HG03342 (cell line): ENCODE data around the gene FBXW7.
A peak's percentile ranks its signal among the peaks of the same experiment; 100 is the strongest.
"Not testable (repeated sequence)": the region's sequence is repeated elsewhere in the genome, so short reads cannot be mapped to it uniquely, and the experiment has no call there.

Experiments used
- ATAC-seq: cut with Tn5 transposase; IDR thresholded peaks from one replicate; pipeline ENCODE4 v1.9.1; 2021; ENCODE audit warnings: mild to moderate bottlenecking, moderate library complexity; ENCODE audit not compliant: unreplicated experiment

The FBXW7 gene

DNA sequence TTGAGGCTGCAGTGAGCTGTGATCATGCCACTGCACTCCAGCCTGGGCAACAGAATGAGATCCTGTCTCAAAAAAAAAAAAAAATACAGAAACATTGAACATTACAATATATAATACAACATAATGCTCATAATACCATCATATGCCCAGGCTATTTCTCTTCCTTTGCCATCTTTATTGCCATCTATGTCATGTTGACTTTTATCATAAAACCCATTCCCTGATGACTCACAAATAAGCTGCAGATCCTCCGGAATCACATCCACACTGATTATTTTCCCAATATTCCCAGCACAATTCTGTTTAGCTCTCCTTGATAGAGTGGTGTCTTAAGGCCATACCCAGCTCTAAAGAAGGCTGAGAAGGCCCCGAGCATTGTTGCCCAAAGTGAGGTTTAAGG, 9.2 kb upstream of the FBXW7 start:
- no peak for ATAC-seq

DNA sequence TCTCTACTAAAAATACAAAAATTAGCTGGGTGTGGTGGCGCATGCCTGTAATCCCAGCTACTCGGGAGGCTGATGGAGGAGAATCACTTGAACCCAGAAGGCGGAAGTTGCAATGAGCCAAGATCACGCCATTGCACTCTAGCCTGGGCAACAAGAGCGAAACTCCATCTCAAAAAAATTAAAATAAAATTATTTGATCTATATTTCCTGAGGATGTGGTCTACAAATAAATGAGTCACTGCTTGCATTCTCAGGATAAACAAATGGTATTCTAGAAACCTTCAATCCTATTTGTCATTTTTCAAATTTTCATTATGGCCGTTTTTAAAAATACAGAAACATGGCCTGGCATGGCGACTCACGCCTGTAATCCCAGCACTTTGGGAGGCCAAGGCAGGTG, 8.6 kb upstream of the FBXW7 start:
- ATAC-seq = not testable (repeated sequence)

DNA sequence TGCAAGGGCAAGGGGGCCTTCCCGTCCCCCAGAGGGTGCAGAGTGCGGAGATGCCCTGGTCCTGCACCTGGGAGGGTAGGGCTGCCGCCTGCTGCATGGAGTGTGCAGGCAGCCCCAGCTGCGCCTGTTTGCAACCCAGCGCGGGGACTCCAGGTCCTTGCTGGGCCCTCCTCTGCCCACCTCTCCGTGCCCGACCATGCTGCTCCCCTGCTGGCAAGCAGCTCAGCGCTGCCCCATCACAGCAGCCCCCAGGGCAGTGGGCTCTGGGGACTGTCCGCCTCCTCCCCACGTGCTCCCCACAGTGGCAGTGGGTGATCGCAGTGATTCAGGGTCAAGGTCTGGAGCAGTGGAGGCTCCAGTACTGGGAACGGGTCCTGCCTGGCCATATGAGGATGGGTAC, 5.0 kb upstream of the FBXW7 start:
- no peak for ATAC-seq

DNA sequence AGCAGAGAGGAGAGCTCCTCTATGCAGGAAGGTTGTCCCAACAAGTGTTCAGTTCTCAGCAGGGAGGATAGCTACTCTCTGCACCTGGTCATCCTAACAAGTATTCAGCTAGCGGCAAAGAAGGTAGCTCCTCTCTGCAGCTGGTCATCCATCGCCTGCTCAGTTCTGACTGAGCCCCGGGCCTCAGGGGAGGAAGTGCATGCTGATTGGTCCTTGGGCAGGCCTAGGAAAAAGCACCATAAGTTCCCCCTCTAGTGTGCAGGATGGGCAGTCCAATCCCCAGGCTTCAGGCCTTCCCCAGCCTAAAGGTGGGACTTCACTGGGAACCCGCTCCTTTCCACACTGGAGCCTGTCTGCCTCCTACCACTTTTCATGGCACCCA, 4.4 kb upstream of the FBXW7 start:
- no peak for ATAC-seq

DNA sequence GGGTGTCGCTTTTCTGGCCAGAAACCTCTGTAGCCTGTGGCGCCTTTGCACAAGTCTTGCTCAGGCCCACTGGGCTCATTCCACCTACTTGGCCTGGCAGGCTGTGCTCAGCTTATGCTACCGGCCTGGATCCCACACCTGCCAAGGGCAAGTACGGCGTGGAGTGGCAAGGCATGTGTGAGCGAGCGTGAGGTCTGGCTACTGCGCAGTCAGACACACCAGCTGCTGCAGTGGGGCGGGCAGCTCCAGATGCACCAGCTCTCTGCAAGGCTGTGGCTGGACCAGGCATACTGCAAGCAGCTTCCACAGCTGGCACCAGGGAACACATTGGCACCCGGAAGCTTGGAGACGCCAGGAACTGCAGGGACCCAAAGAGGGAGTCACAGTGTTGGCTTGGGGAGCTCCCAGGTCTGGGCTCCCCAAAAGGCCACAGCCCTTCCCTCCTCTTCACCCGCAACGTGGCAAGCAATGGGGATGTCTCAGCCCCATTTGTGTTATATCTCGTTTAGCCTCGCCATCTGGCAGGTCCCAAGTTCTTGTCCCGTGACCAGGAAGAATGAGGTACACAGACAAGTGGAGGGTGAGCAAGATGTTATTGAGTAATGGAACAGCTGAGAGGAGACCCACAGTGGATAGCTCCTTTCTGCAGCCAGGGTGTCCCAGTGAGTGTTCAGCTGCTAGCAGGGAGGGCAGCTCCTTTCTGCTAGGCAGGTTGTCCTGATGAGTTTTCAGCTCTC, 3.8 kb upstream of the FBXW7 start:
- no peak for ATAC-seq

DNA sequence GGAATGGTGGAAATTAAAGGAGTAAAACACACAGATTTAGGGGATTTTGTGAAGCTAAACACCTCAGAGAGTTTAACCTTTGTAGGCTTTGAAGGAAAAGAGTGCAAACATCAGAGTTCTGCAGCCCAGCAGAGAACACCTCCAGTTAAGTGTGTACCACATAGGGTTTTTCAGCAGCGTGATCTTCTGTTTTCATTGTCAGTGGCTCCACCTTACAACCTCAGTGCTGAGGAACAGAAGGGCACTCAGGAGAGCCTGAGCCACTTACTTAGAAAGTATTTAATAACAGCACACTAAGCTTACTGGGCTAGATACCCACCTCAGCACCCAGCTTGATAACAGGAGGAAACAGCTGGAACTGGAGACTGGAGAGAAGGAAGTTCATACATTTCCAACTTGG, 2.0 kb upstream of the FBXW7 start:
- ATAC-seq = no peak

DNA sequence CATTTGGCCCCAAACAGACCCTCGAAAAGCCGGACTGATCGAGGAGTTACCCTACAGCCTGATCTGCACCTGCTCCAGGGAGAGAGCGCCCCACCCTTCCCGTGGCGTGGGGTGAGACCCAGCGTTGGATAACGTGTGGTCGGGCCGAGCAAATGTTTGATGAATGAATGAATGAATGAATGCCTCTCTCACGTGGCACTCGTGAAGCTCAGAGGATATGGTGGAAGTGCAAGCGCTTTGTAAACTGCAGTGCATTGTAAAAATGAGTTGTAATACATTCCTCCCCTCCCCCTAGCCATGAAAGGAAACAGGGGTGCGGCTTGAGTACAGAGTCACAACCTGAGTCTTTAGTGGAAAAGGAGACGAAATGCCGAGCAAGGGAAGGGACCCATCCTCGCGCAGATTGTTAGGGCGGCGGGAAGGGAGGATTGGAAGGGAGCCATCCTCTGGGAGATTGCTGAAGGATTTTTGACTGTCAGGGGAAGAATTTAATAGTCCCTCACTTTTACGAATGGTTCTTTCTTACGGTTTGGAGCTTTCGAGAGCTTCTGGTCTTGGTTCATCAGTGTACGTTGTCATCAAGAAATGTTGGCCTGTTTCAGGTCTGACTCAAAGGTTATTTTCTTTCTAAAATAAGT, 772 bp upstream of the FBXW7 start:
- ATAC-seq = peak; percentile 33

DNA sequence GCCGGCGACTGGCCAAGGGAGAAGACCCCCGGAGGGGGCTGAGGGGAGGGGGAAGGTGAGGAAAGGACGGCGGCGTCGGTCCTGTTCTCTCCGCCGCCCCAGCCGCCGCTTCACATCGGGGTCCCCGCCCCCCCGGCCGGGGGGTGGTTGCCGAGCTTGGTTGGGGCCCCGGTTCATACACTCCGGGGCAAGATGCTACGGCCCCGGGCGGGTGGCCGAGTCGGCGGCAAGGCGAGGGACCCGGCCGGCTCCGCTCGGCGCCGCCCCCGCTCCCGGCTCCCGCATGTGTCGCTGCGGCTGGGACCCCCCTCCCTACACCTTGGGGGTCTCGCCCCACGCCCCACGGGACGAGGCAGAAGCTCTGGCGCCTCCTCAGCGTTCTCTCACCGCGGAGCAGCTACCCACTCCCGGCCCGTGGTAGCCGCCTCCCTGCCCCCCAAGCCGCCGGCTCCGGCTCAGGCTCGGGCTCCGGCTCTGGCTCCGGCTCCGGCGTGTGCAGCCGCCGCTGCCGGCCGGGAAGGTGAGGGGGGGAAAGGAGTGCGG, 461 bp downstream of the FBXW7 start:
- ATAC-seq = peak; percentile 10

DNA sequence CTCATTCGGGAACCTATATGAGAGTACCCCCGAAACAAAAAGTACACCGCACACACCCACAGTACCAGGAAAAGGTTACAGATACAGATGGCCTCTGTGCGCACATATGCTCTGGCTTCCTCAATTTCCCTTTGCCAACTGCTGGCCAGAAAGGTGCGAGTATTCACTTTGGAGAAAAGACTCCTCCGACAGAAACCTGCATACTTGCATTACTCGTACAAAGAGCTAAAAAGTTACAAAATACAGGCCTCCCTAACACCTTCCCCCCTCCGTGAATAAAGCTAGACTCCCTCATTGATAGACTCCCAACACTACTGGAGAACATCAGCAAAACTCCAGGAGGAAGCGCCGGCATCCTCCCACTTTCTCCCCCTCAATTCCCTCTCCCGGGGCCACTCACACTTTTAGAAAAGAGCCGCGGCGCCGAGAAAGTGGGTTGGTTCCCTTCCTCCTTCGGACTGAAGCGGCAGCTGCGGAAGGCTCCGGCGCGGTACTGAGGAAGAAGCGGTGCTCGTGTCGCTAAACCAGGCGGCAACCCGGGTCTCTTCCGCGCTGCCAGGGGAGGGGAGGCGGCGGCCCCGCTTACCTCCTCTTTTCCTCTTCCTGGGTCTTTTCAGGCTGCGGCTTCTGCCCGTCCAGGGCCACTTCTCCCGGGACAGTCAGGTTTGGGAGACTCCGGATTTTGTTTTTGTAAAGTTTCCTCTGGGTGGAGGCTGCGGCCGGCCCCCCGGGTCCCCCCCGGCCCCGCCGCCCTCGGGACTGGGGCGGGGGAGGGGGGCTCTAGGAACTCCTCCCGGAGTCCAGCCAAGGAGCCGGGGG, 1.1 kb downstream of the FBXW7 start:
- ATAC-seq = no peak

DNA sequence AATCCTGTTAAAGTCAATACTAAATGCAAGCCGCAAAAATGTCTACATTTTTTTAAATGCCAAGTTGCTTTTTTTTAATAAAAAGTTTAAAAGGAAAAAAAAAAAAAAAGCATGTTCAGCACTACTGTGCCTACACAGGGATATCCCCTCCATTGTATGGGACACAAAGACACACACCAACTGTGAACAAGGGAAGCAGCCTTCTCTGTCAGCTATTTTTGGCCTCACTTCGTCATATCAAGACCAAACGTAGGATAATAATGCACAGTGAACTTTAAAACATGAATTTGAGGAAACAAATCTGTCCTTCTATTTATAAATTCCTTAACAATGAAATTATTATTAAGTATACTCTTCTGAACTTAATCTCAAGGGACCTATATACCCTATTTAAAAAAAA, 4.4 kb downstream of the FBXW7 start:
- no peak for ATAC-seq

DNA sequence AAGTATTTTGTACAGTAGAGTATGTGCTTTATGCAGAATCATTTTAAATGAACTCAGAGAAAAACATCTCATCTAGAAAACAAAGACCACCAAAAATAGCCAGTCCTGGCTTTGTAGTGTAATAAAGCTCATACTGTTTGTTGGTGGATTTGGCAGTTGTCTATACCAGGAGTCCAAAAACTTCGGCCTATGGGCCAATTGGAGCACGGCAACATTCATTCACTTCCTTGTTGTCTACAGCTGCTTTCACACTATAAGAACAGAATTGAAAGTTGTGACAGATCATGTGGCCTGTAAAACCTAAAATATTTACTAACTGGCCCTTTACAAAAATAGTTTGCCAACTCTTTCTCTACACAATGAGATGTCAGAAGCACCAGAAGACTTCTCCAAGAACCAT, 5.3 kb downstream of the FBXW7 start:
- ATAC-seq = no peak

DNA sequence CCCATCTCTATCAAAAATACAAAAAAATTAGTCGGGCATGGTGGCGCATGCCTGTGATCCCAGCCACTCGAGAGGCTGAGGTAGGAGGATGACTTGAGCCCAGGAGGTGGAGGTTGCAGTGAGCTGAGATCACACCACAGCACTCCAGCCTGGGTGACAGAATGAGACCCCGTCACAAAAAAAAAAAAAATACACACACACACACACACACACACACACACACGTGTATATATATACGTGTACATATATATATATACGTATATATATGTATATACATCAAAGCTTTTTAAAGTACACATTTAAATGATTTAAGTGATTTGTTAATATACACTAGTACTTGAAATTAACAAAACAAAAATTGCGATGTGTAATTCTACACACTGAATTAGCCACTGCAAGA, 6.0 kb downstream of the FBXW7 start:
- no peak for ATAC-seq

DNA sequence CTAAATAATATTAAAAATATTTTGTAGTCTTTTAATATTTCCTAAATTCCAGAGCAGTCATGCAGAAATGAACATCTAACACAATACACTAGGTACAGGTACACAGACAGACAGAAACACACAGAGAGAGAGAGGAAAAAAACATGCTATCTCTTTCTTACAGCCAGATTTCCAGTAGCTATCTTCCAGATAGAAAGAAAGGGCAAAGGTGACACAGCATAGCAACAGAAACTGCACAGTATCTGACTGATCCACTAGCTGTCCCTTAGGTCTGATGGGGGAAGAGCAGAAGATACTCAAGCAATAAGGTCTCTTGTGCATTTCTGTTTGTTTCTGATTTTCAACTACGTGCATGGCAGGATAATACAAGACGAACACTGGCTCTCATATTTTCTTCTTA, 7.8 kb downstream of the FBXW7 start:
- ATAC-seq = no peak

DNA sequence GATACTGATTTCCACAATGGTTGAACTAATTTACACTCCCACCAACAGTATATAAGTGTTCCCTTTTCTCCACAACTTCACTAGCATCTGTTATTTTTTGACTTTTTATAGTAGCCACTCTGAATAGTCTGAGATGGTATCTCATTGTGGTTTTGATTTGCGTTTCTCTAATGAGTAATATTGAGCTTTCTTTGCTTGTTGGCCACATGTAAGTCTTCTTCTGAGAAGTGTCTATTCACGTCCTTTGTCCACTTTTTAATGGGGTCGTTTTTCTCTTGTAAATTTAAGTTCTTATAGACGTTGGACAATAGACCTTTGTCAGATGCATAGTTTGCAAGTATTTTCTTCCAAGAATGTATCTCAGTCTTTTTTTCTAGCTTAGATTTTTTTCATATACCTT, 10.0 kb downstream of the FBXW7 start:
- ATAC-seq = peak; percentile 56

DNA sequence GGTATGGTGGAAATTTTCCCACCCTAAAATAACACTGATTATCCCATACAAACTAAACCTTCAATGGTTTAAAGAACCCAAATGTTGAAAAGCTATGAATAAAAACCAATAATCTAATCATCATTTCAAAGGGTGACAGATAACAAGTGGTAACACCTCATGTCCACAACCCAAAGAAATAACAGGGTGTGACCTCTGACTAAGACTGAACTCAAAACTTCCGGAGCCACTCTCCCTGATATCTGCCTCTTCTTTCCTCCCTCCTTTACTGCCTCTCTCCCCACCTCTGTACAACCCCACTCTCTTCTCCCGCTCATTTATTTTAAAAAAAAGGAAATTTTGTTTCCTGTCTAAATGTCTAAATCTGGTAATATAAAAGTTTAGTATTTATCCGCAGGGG, 11.5 kb downstream of the FBXW7 start:
- no peak for ATAC-seq

DNA sequence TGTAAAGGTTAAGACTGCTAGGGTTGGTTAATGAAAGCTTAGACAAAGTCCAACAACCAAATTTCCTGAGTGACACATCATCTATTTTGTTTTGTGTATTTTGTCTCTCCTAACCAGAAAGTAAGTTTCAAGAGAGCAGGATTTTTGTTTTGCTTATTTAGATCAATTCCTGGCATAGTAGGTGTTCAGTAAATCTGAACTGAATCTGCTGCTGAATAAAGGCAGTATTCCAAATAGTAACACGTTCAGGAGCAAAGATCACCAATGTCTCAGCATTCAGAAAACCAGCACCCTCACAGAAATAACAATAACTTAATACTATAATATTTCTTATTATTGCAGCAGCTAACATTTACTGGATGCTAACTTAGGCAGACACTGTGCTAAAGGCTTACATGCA, 12.2 kb downstream of the FBXW7 start:
- no peak for ATAC-seq

DNA sequence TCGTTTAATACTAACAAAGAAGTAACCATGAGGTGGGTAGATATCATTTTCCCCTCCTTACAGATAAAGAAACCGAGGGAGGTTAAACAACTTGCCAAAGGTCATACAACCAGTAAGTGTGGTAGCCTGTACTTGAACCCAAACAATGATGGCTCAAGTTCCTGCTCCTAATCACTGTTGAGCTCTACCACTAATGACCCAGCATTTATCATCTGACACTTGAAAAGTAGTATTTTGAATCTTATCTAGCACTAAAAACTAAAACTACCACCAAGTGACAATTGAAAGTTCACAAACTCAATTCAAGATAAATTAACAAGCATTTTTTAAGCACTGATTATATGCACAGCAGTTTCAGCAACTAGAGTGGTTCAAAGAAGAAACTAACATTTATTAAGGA, 13.1 kb downstream of the FBXW7 start:
- no peak for ATAC-seq

DNA sequence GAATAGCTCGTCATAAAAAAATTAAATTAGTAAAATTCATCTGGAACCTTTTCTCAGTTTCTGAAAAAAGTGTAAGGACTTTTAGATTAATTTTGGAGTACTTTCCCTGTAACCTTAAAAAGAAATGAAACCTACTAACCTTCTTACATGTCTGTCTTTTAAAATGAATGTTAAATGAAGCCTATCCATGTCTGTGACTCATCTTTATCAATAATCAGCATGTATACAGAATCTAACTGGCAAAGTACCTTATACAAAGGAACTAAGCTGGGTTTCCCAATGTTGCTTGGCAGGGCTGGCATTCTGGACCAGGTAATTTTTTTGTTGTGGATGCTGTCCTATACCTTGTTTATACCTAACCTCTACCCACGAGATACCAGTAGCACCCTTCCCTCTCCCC, 13.6 kb downstream of the FBXW7 start:
- ATAC-seq = no peak

DNA sequence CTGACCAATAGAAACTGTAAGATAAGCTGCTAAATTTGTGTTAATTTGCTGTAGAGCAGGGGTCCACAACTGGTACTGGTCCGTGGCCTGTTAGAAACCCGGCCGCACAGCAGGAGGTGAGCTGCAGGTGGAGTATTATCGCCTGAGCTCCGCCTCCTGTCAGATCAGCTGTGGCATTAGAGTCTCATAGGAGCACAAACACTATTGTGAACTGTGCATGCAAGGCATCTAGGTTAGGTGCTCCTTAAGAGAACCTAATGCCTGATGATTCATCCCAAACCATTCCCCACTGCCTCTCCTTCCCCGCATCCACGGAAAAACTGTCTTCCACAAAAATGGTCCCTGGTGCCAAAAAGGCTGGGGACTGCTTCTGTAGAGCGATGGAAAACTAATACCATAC, 19.7 kb downstream of the FBXW7 start:
- no peak for ATAC-seq

DNA sequence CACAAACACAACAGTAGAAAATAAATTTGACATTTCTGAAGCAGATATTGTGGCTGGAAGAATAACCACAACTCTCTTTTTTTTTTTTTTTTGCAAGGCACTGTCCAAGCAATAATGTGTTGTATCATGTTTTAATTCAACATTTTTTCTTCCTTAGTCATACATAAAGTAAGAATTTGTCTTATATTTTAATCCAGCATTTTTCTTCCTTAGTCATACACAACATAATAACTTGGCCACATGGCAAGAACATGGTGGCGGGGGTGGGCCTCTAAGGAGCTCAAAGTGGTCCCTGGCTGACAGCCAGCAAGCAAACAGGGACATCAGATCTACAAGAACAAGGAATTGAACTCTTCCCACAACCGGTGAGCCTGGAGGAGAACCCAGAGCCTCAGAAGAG, 20.2 kb downstream of the FBXW7 start:
- no peak for ATAC-seq

DNA sequence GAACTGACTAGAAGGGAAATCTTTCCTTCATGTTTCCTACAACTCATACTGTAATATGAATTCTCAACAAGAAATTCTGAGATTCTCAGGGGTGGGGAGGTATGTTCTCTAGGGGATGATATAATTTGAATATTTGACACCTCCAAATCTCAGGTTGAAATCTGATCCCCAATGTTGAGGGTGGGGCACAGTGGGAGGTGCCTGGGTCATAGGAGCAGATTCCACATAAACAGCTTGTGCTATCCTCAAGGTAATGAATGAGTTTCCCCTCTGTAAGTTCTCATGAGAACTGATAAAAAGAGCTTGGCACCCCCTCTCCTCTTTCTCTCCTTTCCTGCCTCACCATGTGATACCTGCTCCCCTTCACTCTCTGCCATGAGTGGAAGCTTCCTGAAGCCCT, 21.5 kb downstream of the FBXW7 start:
- no peak for ATAC-seq

DNA sequence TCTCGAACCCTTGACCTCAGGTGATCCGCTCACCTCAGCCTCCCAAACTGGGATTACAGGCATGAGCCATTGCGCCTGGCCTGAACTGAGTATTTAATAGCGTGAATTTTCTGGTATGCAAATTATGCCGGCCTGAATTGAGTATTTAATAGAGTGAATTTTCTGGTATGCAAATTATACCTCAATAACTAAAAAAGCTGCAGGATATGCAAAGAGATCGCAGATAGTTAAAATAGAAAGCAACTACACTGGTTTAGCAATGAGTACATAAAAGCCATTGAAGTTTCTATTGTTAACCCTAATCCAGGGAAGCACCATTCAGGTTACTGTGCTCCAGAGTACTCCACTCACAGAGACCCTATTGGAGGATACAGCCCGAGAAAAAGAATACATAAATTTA, 22.8 kb downstream of the FBXW7 start:
- no peak for ATAC-seq
